DLD1 (cell line): ENCODE results near the gene INHA.

Experiments used
- in situ Hi-C: cut with HindIII; loops from 2 replicates; pipeline ENCODE4 v1.10.0; 2017; ENCODE audit warnings: low sequenced_read_pairs

The INHA gene

GRCh38 chr2:219571311-219572236, 536 bp upstream of the INHA start, which contains the start of gene OBSL1:
Gene OBSL1 (minus strand): TSS chr2:219571539. CDS start chr2:219571232, 307 bp downstream.
- in situ Hi-C loops = no loop called here

- in situ Hi-C loops = no loop called here
Measured at GRCh38 chr2:219573166-219573565, 1.1 kb downstream of the INHA start.

- in situ Hi-C loops = no loop called here
Measured at GRCh38 chr2:219574484-219575311, 2.6 kb downstream of the INHA start.

GRCh38 chr2:219575566-219576504, 3.7 kb downstream of the INHA start:
- in situ Hi-C loops = no loop called here

GRCh38 chr2:219576505-219577388, 4.6 kb downstream of the INHA start:
- in situ Hi-C loops = no loop called here

GRCh38 chr2:219578811-219579613, 6.9 kb downstream of the INHA start:
- in situ Hi-C loops = no loop called here

GRCh38 chr2:219581346-219581745, 9.2 kb downstream of the INHA start:
- in situ Hi-C loops = loop anchor here (10.0 kb wide), 1 partner anchor 93 kb away; no protein-coding TSS in a partner anchor

- in situ Hi-C loops = no loop called here
Measured at GRCh38 chr2:219591091-219591490, 19.0 kb downstream of the INHA start.

- in situ Hi-C loops = no loop called here
Measured at GRCh38 chr2:219592736-219593135, 20.6 kb downstream of the INHA start.

GRCh38 chr2:219593154-219593553, 21.0 kb downstream of the INHA start:
- in situ Hi-C loops = no loop called here

GRCh38 chr2:219595256-219595655, 23.1 kb downstream of the INHA start:
- in situ Hi-C loops = no loop called here

- in situ Hi-C loops = no loop called here
Measured at GRCh38 chr2:219596954-219597551, 24.9 kb downstream of the INHA start.

- in situ Hi-C loops = no loop called here
Measured at GRCh38 chr2:219597552-219598307, 25.6 kb downstream of the INHA start, which contains the start of gene STK11IP. Gene STK11IP (plus strand): TSS chr2:219597857. CDS start chr2:219598120, 263 bp downstream.

- in situ Hi-C loops = no loop called here
Measured at GRCh38 chr2:219598308-219599078, 26.4 kb downstream of the INHA start.

GRCh38 chr2:219603771-219604170, 31.7 kb downstream of the INHA start:
- in situ Hi-C loops = no loop called here

- in situ Hi-C loops = no loop called here
Measured at GRCh38 chr2:219605607-219605954, 33.5 kb downstream of the INHA start.

- in situ Hi-C loops = no loop called here
Measured at GRCh38 chr2:219607931-219608330, 35.8 kb downstream of the INHA start.
